Measurements from ENCODE around the gene LALBA. TPM values are rescaled to one million over a fixed set of nuclear protein-coding genes. Genes with fewer than 3 reads are reported as not detected.

LALBA gene
- total and polyA plus RNA-seq, 4 donors: not detected

DNA sequence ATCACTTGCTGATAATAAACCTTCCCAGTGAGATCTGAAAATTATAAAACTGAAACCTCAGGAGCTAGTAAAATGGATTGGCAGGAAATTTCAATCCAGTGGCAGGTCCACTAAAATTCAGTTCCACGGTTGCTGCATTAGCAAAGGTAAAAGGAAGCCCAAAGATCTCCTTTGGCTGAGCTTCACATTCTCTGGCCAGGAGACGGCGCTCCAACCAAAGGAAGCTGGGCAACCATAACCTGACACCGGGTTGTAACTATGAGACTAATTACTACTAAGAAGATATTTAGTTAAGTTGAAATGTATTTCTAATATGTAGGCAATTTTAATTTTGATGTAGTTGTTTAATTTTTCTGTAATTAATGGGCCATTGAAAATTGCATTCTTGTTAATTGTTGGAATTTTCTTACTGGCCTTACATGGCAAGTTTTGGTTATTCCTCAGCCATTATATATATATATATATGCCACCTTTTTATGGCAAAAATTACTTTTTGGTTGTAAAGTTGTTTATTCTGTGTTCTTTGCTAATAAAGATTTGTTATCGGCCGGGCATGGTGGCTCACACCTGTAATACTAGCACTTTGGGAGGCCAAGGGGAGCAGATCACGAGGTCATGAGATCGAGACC, 27.4 kb downstream of the LALBA start:
- Histone ChIP-seq H3K27ac (ENCODE audit: low read depth in 1 of 2, low read length in 2 of 2) (no peak overlapping the region), H3K4me1 (ENCODE audit: control insufficient read depth in 4 of 4, insufficient read depth in 4 of 4, low read length in 3 of 4) (no peaks in the 10 kb centered on the region), H3K4me3 (ENCODE audit: low read depth in 1 of 3, low read length in 3 of 3) (no peak overlapping the region), H3K9me3 (ENCODE audit: control insufficient read depth in 4 of 4, low read length in 3 of 4) (no peaks in the 10 kb centered on the region), H3K27me3 (ENCODE audit: control insufficient read depth in 4 of 4, insufficient read depth in 4 of 4, low read length in 3 of 4) (peaks cover 0 to 4% (median 0%) of the 10 kb centered on the region in 4 donors), H3K36me3 (ENCODE audit: control insufficient read depth in 4 of 4, insufficient read depth in 3 of 4, low read depth in 1 of 4, low read length in 3 of 4) (no peaks in the 10 kb centered on the region), H3K9ac (ENCODE audit: low read depth in 1 of 2, low read length in 2 of 2) (no peak overlapping the region)
- TF ChIP-seq HNF4A (conservative IDR thresholded peaks at IDR 0.05): no peak
- peak; percentile 73 to 80 for TF ChIP-seq RAD21 (IDR thresholded peaks at IDR 0.05)
- peak; percentile 45 for TF ChIP-seq CTCF (IDR thresholded peaks at IDR 0.05; ENCODE audit: low read depth, low read length, missing input control)
- no peak for TF ChIP-seq SP1 (IDR thresholded peaks at IDR 0.05)
- TF ChIP-seq REST (IDR thresholded peaks at IDR 0.05): no peak
- peak; percentile 44 for DNase-seq (ENCODE audit: low spot score)
- WGBS: 49% methylated on average over 8 of the region's 8 CpGs

DNA sequence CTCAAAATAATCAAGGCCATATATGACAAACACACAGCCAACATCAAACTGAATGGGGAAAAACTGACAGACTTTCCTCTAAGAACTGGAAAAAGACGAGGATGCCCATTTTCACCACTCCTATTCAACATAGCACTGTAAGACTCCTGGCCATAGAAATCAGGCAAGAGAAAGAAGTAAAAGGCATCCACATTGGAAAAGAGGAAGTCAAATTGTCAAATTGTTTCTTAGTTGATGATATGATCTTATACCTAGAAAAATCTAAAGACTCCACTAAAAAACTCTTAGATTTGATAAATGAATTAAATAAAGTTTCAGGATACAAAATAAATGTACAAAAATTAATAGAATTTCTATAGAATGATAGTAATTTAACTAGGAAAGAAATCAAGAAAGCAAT, 33.2 kb downstream of the LALBA start:
- H3K9ac ChIP-seq (ENCODE audit: low read depth in 1 of 2, low read length in 2 of 2): no peak overlapping the region
- no peaks in the 10 kb centered on the region for H3K36me3 ChIP-seq (ENCODE audit: control insufficient read depth in 4 of 4, insufficient read depth in 3 of 4, low read depth in 1 of 4, low read length in 3 of 4)
- H3K4me1 ChIP-seq (ENCODE audit: control insufficient read depth in 4 of 4, insufficient read depth in 4 of 4, low read length in 3 of 4): no peaks in the 10 kb centered on the region
- H3K27me3 ChIP-seq (ENCODE audit: control insufficient read depth in 4 of 4, insufficient read depth in 4 of 4, low read length in 3 of 4): no peaks in the 10 kb centered on the region
- no peak for TF ChIP-seq NR2F2 (IDR thresholded peaks at IDR 0.05)
- no peak for TF ChIP-seq HNF4G (IDR thresholded peaks at IDR 0.05)
- TF ChIP-seq CTCF (IDR thresholded peaks at IDR 0.05; ENCODE audit: low read depth, low read length, missing input control): no peak
- TF ChIP-seq FOXA1 (IDR thresholded peaks at IDR 0.05): no peak
- TF ChIP-seq GABPA (IDR thresholded peaks at IDR 0.05 in 1 of 2, conservative IDR thresholded peaks at IDR 0.05 in 1 of 2): no peak
- no peak for TF ChIP-seq FOXA2 (IDR thresholded peaks at IDR 0.05)
- TF ChIP-seq REST (IDR thresholded peaks at IDR 0.05): no peak
- TF ChIP-seq, protein P1, sequence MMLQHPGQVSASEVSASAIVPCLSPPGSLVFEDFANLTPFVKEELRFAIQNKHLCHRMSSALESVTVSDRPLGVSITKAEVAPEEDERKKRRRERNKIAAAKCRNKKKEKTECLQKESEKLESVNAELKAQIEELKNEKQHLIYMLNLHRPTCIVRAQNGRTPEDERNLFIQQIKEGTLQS (IDR thresholded peaks at IDR 0.05): no peak
- TF ChIP-seq EGR1 (IDR thresholded peaks at IDR 0.05; ENCODE audit: low read depth in 2 of 2): no peak
- TF ChIP-seq ZBTB33 (IDR thresholded peaks at IDR 0.05): no peak
- no peak for TF ChIP-seq YY1 (IDR thresholded peaks at IDR 0.05)
- no peak for TF ChIP-seq MAX (IDR thresholded peaks at IDR 0.05)
- TF ChIP-seq SP1 (IDR thresholded peaks at IDR 0.05): no peak
- TF ChIP-seq RAD21 (IDR thresholded peaks at IDR 0.05): no peak
- TF ChIP-seq HNF4A (conservative IDR thresholded peaks at IDR 0.05): no peak
- TF ChIP-seq JUND (IDR thresholded peaks at IDR 0.05): no peak
- TF ChIP-seq TAF1 (conservative IDR thresholded peaks at IDR 0.05): no peak
- no peaks in the 10 kb centered on the region for H3K9me3 ChIP-seq (ENCODE audit: control insufficient read depth in 4 of 4, low read length in 3 of 4)
- 83% methylated on average over 1 of the region's 1 CpG for WGBS
- DNase-seq (ENCODE audit: low spot score): no peak
- H3K4me3 ChIP-seq (ENCODE audit: low read depth in 1 of 3, low read length in 3 of 3): no peak overlapping the region
- H3K27ac ChIP-seq (ENCODE audit: low read depth in 1 of 2, low read length in 2 of 2): no peak overlapping the region
